ENCODE data around the gene PIP4K2A. TPM values are rescaled to one million over a fixed set of nuclear protein-coding genes. Genes with fewer than 3 reads are reported as not detected.

The PIP4K2A gene
- total RNA-seq, 4 donors from 2014 or later = 27.3 to 52.7 (median 41.6) TPM

DNA sequence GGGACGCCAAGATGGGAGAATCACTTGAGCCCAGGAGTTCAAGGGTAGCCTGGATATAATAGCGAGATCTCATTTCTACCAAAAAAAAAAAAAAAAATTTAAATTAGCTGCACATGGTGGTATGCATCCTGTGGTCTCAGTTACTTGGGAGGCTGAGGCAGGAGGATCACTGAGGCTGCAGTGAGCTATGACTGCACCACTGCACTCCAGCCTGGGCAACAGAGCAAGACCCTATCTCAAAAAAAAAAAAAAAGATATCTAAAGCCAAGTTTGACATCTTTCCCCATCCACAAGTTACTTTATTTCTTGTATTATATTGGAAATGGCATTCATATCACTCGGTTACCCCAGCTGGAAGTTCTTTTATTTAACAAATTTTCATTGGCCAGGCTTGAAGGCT is 3.4 kb upstream of the PIP4K2A start:
- TF ChIP-seq, protein P1, sequence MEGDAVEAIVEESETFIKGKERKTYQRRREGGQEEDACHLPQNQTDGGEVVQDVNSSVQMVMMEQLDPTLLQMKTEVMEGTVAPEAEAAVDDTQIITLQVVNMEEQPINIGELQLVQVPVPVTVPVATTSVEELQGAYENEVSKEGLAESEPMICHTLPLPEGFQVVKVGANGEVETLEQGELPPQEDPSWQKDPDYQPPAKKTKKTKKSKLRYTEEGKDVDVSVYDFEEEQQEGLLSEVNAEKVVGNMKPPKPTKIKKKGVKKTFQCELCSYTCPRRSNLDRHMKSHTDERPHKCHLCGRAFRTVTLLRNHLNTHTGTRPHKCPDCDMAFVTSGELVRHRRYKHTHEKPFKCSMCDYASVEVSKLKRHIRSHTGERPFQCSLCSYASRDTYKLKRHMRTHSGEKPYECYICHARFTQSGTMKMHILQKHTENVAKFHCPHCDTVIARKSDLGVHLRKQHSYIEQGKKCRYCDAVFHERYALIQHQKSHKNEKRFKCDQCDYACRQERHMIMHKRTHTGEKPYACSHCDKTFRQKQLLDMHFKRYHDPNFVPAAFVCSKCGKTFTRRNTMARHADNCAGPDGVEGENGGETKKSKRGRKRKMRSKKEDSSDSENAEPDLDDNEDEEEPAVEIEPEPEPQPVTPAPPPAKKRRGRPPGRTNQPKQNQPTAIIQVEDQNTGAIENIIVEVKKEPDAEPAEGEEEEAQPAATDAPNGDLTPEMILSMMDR (IDR thresholded peaks at IDR 0.05; ENCODE audit: low read depth) = no peak

DNA sequence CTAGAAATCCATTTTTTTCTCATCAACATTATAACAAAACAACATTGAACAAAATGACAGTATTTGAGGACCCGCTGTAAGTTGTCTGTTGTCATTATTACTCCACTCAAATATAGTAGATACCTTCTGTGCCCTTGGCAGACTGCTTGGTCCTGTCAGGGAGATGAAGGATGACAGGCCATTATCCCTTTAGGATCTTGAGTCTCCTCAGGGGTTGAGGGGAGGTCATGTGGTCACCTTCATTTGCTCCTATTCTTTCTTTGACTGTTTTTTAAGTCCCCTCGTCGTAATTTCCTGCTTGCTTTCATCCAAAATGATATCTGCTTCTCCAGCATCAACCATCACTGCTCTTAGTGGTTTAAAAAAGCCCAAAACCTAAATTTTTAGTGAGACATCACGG is 2.6 kb upstream of the PIP4K2A start:
- TF ChIP-seq, protein P1 (IDR thresholded peaks at IDR 0.05; ENCODE audit: low read depth) = no peak

DNA sequence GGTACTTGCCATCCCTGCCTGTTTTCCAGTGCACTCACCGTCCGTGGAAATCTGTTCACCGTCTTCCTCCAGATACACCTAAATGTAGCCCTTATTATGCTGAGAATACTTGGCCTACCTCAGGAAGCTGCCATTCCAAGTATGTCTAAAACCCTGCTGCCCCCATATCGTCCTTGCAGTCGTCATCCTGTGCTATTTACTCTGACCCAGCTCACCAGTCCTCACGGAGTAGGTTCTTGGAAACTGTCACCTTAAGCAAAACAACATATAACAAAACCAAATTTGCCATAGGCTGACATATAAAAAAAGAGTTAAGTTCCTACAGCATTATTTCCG is 880 bp upstream of the PIP4K2A start:
- TF ChIP-seq, protein P1 (IDR thresholded peaks at IDR 0.05; ENCODE audit: low read depth) = no peak

DNA sequence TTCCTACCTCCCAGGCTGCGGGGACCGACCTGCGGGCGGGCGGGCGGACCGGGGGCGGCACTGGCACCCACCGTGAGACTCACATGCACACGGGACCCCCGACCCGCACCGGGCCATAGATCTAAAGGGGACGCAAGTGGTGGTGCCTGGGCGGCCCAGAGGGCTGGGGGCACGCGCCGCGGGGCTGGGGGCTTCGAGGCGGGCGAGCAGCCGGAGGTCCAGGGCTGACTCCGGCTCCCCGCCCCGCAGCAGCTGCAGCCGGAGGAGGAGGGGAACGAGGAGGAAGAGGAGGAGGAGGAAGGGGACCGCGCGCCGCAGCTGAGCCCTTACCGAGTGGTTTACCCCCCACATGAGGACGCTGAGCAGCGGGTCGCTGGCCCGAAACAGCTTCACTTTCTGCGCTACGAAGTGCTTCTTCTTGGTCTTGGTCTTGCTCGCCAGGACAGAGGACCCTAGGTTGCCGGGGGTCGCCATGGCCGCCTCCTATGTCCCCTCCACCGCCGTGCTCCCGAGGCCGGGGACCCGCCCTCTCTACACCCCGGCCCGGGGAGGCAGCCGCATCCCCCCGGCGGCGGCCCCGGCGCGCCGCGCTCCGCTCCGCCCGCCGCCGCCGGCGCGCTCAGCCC is 412 bp downstream of the PIP4K2A start:
- TF ChIP-seq, protein P1 (IDR thresholded peaks at IDR 0.05; ENCODE audit: low read depth) = no peak

DNA sequence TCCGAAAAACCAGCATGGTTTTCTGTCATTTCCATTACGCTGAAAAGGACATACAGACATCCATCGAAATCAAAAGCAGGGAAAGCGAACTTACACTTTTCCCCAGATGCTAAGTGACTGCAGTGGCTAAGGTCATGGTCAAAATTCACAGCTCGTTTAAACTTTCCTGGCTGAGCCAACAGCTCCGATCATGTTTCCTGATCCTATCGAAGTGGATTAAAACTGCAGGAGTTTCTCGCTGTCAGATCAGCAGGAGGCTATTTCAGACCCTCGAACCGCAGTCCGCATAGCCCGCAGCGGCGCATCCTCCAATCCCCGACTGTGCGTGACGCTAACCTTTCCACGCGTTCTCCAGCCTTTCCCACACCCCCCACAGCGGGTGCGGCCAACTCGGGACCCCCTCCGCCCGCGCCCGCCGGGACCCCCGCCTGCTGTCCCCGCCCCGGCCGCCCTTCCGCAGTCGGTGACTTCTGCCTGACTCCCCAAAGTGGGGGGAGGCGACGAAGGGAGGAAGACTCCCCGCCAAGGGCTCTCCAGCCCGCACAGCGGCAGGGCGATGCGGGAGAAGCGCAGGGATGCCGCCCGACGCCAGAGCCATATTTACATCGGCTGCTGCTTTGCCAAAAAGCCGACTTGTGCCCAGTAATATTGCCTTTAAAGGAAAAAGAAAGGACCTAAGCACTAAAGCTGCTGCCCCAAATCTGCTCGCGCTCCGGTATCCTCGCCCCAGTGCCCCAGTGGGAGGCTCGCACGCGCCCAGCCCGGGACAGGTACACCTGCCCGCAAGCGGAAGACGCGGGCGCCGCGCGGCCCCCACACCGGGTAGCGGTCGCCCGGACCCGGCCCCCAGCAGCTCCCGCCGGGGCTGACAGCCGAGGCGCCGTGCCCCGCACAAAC is 1.2 kb downstream of the PIP4K2A start:
- TF ChIP-seq, protein P1 (IDR thresholded peaks at IDR 0.05; ENCODE audit: low read depth) = no peak

DNA sequence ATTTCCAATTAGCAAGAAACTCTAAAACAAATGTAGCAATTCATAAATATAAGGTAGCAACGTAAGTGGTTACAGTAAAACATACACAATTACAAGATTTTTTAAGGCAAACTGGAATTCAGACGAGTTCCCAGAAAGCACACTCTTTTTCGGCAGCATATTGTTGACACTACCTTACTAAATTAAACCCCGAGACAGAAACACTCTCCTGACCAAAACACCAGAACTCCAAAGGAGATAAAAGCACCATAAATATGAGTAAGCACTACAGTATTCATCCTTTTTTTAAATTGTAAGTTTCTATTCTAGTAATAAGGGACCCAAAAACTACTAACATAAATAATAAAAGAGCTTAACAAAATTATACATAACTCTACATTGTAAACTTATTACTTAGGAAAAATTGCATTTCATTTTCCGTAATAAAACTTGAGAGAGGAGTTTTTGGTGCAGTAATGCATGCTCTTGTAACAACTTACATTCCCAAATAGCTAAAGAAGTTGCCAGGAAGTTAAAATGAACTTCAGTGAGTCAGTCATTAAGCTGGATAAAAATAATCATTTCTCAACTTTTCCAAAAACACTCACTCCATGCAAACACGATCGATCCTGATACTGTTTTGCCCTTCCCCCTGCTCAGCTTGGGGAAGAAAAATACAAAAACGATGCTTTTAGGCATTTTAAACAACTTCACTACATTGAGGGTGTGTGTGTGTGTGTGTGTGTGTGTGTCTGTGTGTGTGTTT is 2.0 kb downstream of the PIP4K2A start:
- TF ChIP-seq, protein P1 (IDR thresholded peaks at IDR 0.05; ENCODE audit: low read depth) = no peak

DNA sequence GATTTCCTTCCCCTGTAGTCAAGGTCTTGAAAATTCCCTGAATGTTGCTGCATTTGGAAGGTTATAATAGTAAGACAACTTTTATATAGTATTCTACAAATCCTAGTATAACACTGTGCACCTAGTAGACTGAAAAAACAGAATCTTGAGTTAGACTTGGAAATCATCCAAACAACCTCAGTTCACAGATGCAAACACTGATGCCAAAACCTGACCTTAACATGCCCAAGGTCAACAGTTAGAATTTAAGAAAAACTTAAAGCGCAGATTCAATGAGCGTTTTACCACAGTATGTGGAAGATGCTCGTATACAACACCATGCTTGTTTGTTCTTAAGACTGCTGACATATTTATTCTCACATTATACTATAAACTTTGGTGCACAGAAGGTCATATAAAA is 3.0 kb downstream of the PIP4K2A start:
- TF ChIP-seq, protein P1 (IDR thresholded peaks at IDR 0.05; ENCODE audit: low read depth) = no peak

All from subcutaneous adipose tissue (tissue), 4 donors.